HG03135 (cell line): ENCODE results near the gene ALPG.
"Not testable (repeated sequence)": the region's sequence is repeated elsewhere in the genome, so short reads cannot be mapped to it uniquely, and the experiment has no call there.

Experiments
- ATAC-seq: cut with Tn5 transposase; IDR thresholded peaks from one replicate; pipeline ENCODE4 v1.9.1; 2021; ENCODE audit warnings: mild to moderate bottlenecking, moderate library complexity; ENCODE audit not compliant: unreplicated experiment

The ALPG gene

GRCh38 chr2:232438951-232439757, 32.5 kb downstream of the ALPG start:
- ATAC-seq = no peak

GRCh38 chr2:232439758-232440135, 33.1 kb downstream of the ALPG start:
- no peak for ATAC-seq

GRCh38 chr2:232440220-232441018, 33.8 kb downstream of the ALPG start:
- ATAC-seq = peak; percentile 71

- ATAC-seq = no peak
Observed at GRCh38 chr2:232441147-232441651, 34.6 kb downstream of the ALPG start.

- not testable (repeated sequence) for ATAC-seq
Observed at GRCh38 chr2:232441922-232442321, 35.3 kb downstream of the ALPG start.

GRCh38 chr2:232442431-232442830, 35.8 kb downstream of the ALPG start:
- ATAC-seq = not testable (repeated sequence)

- not testable (repeated sequence) for ATAC-seq
Observed at GRCh38 chr2:232443047-232443446, 36.4 kb downstream of the ALPG start.

- ATAC-seq = not testable (repeated sequence)
Observed at GRCh38 chr2:232443669-232444408, 37.2 kb downstream of the ALPG start.

GRCh38 chr2:232444409-232445148, 37.9 kb downstream of the ALPG start:
- no peak for ATAC-seq

- ATAC-seq = not testable (repeated sequence)
Observed at GRCh38 chr2:232445149-232445885, 38.7 kb downstream of the ALPG start.

- ATAC-seq = not testable (repeated sequence)
Observed at GRCh38 chr2:232446266-232446777, 39.7 kb downstream of the ALPG start.

GRCh38 chr2:232447091-232447620, 40.5 kb downstream of the ALPG start:
- ATAC-seq = no peak

- ATAC-seq = no peak
Observed at GRCh38 chr2:232447638-232448303, 41.1 kb downstream of the ALPG start.

GRCh38 chr2:232448304-232448690, 41.7 kb downstream of the ALPG start:
- no peak for ATAC-seq

- ATAC-seq = no peak
Observed at GRCh38 chr2:232449964-232450363, 43.3 kb downstream of the ALPG start.

- ATAC-seq = not testable (repeated sequence)
Observed at GRCh38 chr2:232451645-232452044, 45.0 kb downstream of the ALPG start.

GRCh38 chr2:232454630-232455029, 48.0 kb downstream of the ALPG start:
- no peak for ATAC-seq

GRCh38 chr2:232455426-232456255, 49.0 kb downstream of the ALPG start, which contains the start of gene ALPI:
TSS of gene ALPI (plus strand) at chr2:232456153. CDS start at chr2:232456200, 47 bp downstream.
- ATAC-seq = no peak
